ENCODE data around the gene CPLANE2.
"Not testable (repeated sequence)": the region's sequence is repeated elsewhere in the genome, so short reads cannot be mapped to it uniquely, and the experiment has no call there.

CPLANE2 gene

GRCh38 chr1:16248603-16249516 lies 11.9 kb upstream of the CPLANE2 start:
- no peak for FAIRE-seq

DNA sequence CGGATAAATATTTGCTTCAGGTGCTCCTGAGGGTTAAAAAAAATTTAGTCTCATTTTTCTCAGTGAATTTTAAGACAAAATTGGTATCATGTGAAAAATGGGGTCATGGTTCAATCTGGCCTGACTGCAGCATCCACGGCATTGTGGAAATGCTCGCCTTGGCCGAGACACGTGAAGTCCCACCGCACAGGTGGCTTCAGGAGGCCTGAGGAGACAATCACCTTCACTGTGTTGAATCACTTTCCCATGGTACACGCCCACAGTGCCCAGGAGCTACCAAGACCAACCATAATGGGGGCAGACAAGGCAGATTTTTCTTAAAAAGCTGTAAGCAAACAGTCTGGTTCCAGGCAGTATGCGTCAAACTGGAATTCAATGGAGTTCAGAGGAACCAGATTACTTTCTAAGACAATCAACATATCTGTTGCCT lies 11.0 kb upstream of the CPLANE2 start:
- FAIRE-seq, result no peak

GRCh38 chr1:16247441-16247840 lies 10.5 kb upstream of the CPLANE2 start:
- FAIRE-seq, result no peak

DNA sequence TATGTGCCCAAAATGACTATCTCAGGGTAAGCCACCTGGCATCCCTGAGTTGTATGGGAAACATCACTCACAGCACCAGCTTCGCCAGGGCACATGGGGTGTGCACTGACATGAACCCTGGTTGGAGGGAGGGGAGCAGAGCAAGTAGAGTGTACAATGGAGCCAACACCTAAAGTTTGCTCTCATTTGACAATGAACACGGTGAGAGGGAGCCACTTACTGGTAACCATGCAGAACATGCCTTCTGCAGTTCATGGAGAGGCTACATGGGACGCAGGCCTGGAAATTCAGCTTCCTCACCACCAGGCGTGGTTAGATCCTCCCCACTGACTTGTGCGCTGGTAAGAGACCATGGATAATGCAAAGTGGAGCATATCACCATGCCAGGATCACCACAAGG lies 10.0 kb upstream of the CPLANE2 start:
- no peak for FAIRE-seq

- not testable (repeated sequence) for FAIRE-seq
Measured at GRCh38 chr1:16246239-16246638, 9.3 kb upstream of the CPLANE2 start.

GRCh38 chr1:16245476-16246196 lies 8.7 kb upstream of the CPLANE2 start:
- no peak for FAIRE-seq

- no peak for FAIRE-seq
Measured at GRCh38 chr1:16244650-16245285, 7.8 kb upstream of the CPLANE2 start.

- FAIRE-seq, result no peak
Measured at GRCh38 chr1:16243936-16244649, 7.1 kb upstream of the CPLANE2 start.

GRCh38 chr1:16243215-16243610 lies 6.2 kb upstream of the CPLANE2 start:
- FAIRE-seq, result no peak

- FAIRE-seq, result no peak
Measured at GRCh38 chr1:16242556-16243214, 5.7 kb upstream of the CPLANE2 start.

- FAIRE-seq, result no peak
Measured at GRCh38 chr1:16241221-16241708, 4.3 kb upstream of the CPLANE2 start.

- no peak for FAIRE-seq
Measured at GRCh38 chr1:16239972-16240491, 3.0 kb upstream of the CPLANE2 start.

GRCh38 chr1:16237343-16237830 lies 404 bp upstream of the CPLANE2 start:
- no peak for FAIRE-seq

- no peak for FAIRE-seq
Measured at GRCh38 chr1:16235944-16236510, 956 bp downstream of the CPLANE2 start.

- no peak for FAIRE-seq
Measured at GRCh38 chr1:16235347-16235746, 1.6 kb downstream of the CPLANE2 start.

- FAIRE-seq, result no peak
Measured at GRCh38 chr1:16233431-16233830, 3.6 kb downstream of the CPLANE2 start.

- FAIRE-seq, result no peak
Measured at GRCh38 chr1:16232316-16232710, 4.7 kb downstream of the CPLANE2 start.

DNA sequence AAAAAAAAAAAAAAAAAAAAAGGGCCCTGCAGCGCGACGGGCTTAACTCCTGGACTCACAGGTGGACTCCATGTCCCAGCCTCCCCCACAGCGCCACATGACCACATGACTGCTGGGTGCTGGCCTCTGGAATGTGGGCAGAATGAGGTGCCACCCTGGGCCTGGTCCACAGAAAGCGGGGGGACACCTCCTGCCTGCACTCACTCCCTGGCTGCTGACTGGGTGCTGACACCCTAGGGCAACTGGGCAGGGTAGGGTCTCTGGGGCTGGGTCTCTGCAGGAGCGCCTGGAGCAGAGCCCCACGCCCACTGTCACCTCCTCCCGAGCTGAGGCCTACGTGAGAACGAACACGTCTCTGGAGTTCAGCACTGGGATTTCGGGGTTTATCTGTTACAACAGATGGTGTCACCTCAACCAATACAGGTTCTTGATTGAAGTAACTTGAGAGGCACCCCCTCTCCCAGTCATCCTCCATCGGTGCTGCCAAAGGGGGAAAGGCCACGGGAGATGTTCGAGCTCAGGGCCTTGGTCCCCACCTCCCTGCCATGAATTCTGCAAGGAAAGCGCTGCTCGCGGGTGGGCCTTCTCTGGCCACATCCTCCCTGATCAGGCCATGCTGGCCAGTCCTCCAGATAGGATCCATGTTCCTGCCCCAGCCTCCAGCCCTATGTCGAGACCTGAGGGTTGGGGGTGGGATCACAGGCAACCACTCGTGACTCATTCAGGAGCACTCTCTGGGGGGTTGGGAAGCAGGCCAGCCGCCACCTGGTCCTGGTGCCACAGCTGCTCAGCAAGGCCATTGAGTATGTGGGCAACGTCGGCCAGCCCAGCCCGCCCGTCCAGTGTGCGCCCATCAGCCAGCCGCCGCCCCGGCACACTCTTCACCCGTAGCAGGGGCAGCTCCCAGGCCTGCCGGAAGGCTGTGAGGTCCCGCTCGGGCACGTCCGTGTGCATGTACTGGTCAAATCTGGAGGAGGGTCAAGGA lies 5.4 kb downstream of the CPLANE2 start:
- no peak for FAIRE-seq

DNA sequence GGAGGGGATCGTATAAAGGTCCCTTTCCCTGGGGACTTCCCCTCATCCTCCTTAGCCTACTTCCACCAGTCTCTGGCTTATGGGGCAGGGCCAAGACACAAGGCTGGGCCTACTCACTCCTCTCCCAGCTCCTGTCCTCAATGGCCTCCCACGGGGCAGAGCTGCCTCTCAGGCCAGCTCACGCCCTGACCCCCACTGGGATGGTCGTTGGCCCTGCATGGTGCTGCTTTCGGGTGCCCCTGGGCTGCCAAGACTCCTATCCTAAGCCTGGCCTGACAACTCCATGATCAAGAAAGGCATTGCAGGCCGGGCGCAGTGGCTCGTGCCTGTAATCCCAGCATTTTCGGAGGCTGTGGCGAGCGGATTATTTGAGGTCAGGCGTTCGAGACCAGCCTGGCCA lies 6.2 kb downstream of the CPLANE2 start:
- FAIRE-seq, result no peak

Data from endometrium (tissue), 2 donors.